Thoracic aorta (tissue), 2 donors: ENCODE measurements around the gene RIMS3. TPM values are rescaled to one million over a fixed set of nuclear protein-coding genes. Genes with fewer than 3 reads are reported as not detected.

Experiments used
- ATAC-seq: fragments of 150-250 bp; one replicate; pipeline ENCODE4 v1.8.0; 2017; ENCODE audit warnings: low read depth; ENCODE audit not compliant: insufficient number of reproducible peaks, low FRiP score
- DNase-seq: peaks from one replicate; pipeline ENCODE4 v3.0.0-alpha.2; 2020; ENCODE audit warnings: low spot score
- H3K27ac ChIP-seq, 2 donors: fragments of 200-600 bp; sonication (generic); 1 replicate in 1 of 2; 2 replicates in 1 of 2; pipeline ENCODE4 v1.5.1; 2016; ENCODE audit warnings: mild to moderate bottlenecking in 2 of 2, moderate library complexity in 2 of 2
- H3K27me3 ChIP-seq: fragments of 200-600 bp; sonication (generic); replicated peaks from 2 replicates; pipeline ENCODE4 v1.6.0; 2016; ENCODE audit warnings: mild to moderate bottlenecking; ENCODE audit not compliant: insufficient read depth
- H3K36me3 ChIP-seq: fragments of 200-600 bp; sonication (generic); one replicate; pipeline ENCODE4 v1.5.1; 2016
- H3K4me1 ChIP-seq, 2 donors: fragments of 200-600 bp; sonication (generic); 1 replicate in 1 of 2; 2 replicates in 1 of 2; pipeline versions ENCODE4 v1.5.1 to v1.6.0; 2016; ENCODE audit warnings: low read depth in 2 of 2, mild to moderate bottlenecking in 1 of 2; ENCODE audit not compliant: control insufficient read depth in 1 of 2
- H3K4me3 ChIP-seq: fragments of 200-600 bp; sonication (generic); 2 replicates; pipeline ENCODE4 v1.5.1; 2016; ENCODE audit warnings: mild to moderate bottlenecking
- H3K9me3 ChIP-seq: fragments of 200-600 bp; sonication (generic); 2 replicates; pipeline ENCODE4 v1.5.1; 2016
- CTCF ChIP-seq: fragments of 200-600 bp; sonication (generic); IDR thresholded peaks from one replicate; pipeline ENCODE4 v1.5.1; 2019; ENCODE audit warnings: antibody characterized with exemption
- total RNA-seq, 2 donors: library from RNA; depleted of rRNA; stranded (reverse); fragments of >200 nt; gene quantifications; one replicate each; pipeline versions ENCODE4 v1.1.0 to v1.2.3, GENCODE V29; 2016

The RIMS3 gene
- total RNA-seq, 2 donors from 2014 or later, result 18.1 to 33.7 TPM

- ATAC-seq, result no peak
- H3K27me3 ChIP-seq, result no peaks in the 10 kb centered on the region
- H3K36me3 ChIP-seq, result no peaks in the 10 kb centered on the region
- no peaks in the 10 kb centered on the region for H3K9me3 ChIP-seq
- no peak overlapping the region for H3K27ac ChIP-seq
- peak; percentile 27 for DNase-seq
- peaks cover 0 to 6% of the 10 kb centered on the region in 2 donors for H3K4me1 ChIP-seq
- TF ChIP-seq CTCF, result peak; percentile 81
- no peak overlapping the region for H3K4me3 ChIP-seq
Measured at GRCh38 chr1:40612345-40612831, 53.1 kb downstream of the RIMS3 start.

- no peaks in the 10 kb centered on the region for H3K36me3 ChIP-seq
- no peaks in the 10 kb centered on the region for H3K9me3 ChIP-seq
- H3K27me3 ChIP-seq, result no peaks in the 10 kb centered on the region
- TF ChIP-seq CTCF, result no peak
- ATAC-seq (no peak), DNase-seq (no peak)
- H3K4me1 ChIP-seq, result peaks cover 0 to 6% of the 10 kb centered on the region in 2 donors
- H3K27ac ChIP-seq, result no peak overlapping the region
- H3K4me3 ChIP-seq, result no peak overlapping the region
Measured at GRCh38 chr1:40610156-40610555, 55.3 kb downstream of the RIMS3 start.

- no peak for DNase-seq
- peaks cover 0 to 6% of the 10 kb centered on the region in 2 donors for H3K4me1 ChIP-seq
- no peaks in the 10 kb centered on the region for H3K36me3 ChIP-seq
- H3K27ac ChIP-seq, result no peak overlapping the region
- no peak for ATAC-seq
- TF ChIP-seq CTCF, result no peak
- peaks cover 4% of the 10 kb centered on the region for H3K27me3 ChIP-seq
- H3K4me3 ChIP-seq, result no peak overlapping the region
- H3K9me3 ChIP-seq, result no peaks in the 10 kb centered on the region
Measured at GRCh38 chr1:40607921-40608320, 57.6 kb downstream of the RIMS3 start.

- H3K4me3 ChIP-seq, result no peak overlapping the region
- no peak overlapping the region for H3K27ac ChIP-seq
- TF ChIP-seq CTCF, result no peak
- H3K9me3 ChIP-seq, result no peaks in the 10 kb centered on the region
- H3K36me3 ChIP-seq, result no peaks in the 10 kb centered on the region
- no peak for DNase-seq
- peaks cover 4% of the 10 kb centered on the region for H3K27me3 ChIP-seq
- ATAC-seq, result no peak
- no peaks in the 10 kb centered on the region for H3K4me1 ChIP-seq
Measured at GRCh38 chr1:40606978-40607377, 58.5 kb downstream of the RIMS3 start.

- no peaks in the 10 kb centered on the region for H3K9me3 ChIP-seq
- TF ChIP-seq CTCF, result no peak
- H3K27ac ChIP-seq, result no peak overlapping the region
- no peak for DNase-seq
- H3K4me1 ChIP-seq, result no peaks in the 10 kb centered on the region
- H3K36me3 ChIP-seq, result no peaks in the 10 kb centered on the region
- H3K27me3 ChIP-seq, result peaks cover 4% of the 10 kb centered on the region
- no peak overlapping the region for H3K4me3 ChIP-seq
- no peak for ATAC-seq
Measured at GRCh38 chr1:40606194-40606593, 59.3 kb downstream of the RIMS3 start.
